NCI-H1436 (cell line): ENCODE data around the gene IGIP.

Experiments used
- DNase-seq: peaks from one replicate; lab custom pipeline; 2025; lab: John Stamatoyannopoulos, UW

The IGIP gene

GRCh38 chr5:140125637-140126036 lies at the start of gene IGIP:
TSS of gene IGIP (plus strand) at chr5:140125937. CDS start at chr5:140128477, 2,540 bp downstream.
- DNase-seq, result no peak

- no peak for DNase-seq
These were observed 49.6 kb upstream of the IGIP start for GRCh38 chr5:140076142-140076541.

GRCh38 chr5:140076788-140077187 lies 48.9 kb upstream of the IGIP start:
- DNase-seq, result no peak

GRCh38 chr5:140083120-140083519 lies 42.6 kb upstream of the IGIP start:
- no peak for DNase-seq

GRCh38 chr5:140083650-140084049 lies 42.1 kb upstream of the IGIP start:
- no peak for DNase-seq

- DNase-seq, result no peak
These were observed 41.2 kb upstream of the IGIP start for GRCh38 chr5:140084541-140084940.

GRCh38 chr5:140090251-140090650 lies 35.5 kb upstream of the IGIP start:
- DNase-seq, result no peak

- no peak for DNase-seq
These were observed 32.6 kb upstream of the IGIP start for GRCh38 chr5:140093179-140093578.

GRCh38 chr5:140093866-140094265 lies 31.9 kb upstream of the IGIP start:
- no peak for DNase-seq

GRCh38 chr5:140094889-140095288 lies 30.8 kb upstream of the IGIP start:
- no peak for DNase-seq

- DNase-seq, result no peak
These were observed 24.6 kb upstream of the IGIP start for GRCh38 chr5:140101179-140101578.

- DNase-seq, result no peak
These were observed 22.6 kb upstream of the IGIP start for GRCh38 chr5:140103154-140103553.

- no peak for DNase-seq
These were observed 21.6 kb upstream of the IGIP start for GRCh38 chr5:140104100-140104499.

GRCh38 chr5:140106101-140106500 lies 19.6 kb upstream of the IGIP start:
- no peak for DNase-seq

GRCh38 chr5:140106805-140107311 lies 18.9 kb upstream of the IGIP start:
- no peak for DNase-seq

- DNase-seq, result peak; percentile 82
These were observed 18.2 kb upstream of the IGIP start for GRCh38 chr5:140107312-140108092.

GRCh38 chr5:140108093-140109017 lies 17.4 kb upstream of the IGIP start:
- DNase-seq, result no peak

- no peak for DNase-seq
These were observed 16.5 kb upstream of the IGIP start for GRCh38 chr5:140109018-140109758.

GRCh38 chr5:140109759-140110645 lies 15.7 kb upstream of the IGIP start:
- no peak for DNase-seq

GRCh38 chr5:140110646-140110957 lies 15.1 kb upstream of the IGIP start:
- DNase-seq, result no peak
